ENCODE results near the gene PIGB.
A peak's percentile ranks its signal among the peaks of the same experiment; 100 is the strongest.

Gene PIGB

GRCh38 chr15:55402707-55403106 is 83.7 kb downstream of the PIGB start:
- no peak for DNase-seq (ENCODE audit: low spot score)
- no peak for TF ChIP-seq CTCF (IDR thresholded peaks at IDR 0.05; ENCODE audit: extremely low read depth, missing control alignments)

GRCh38 chr15:55403531-55403930 is 84.5 kb downstream of the PIGB start:
- no peak for TF ChIP-seq CTCF (IDR thresholded peaks at IDR 0.05; ENCODE audit: extremely low read depth, missing control alignments)
- peak; percentile 35 for DNase-seq (ENCODE audit: low spot score)
